Adrenal gland (tissue), 12 donors: ENCODE measurements around the gene CYP26B1. TPM values are rescaled to one million over a fixed set of nuclear protein-coding genes. Genes with fewer than 3 reads are reported as not detected.

Source experiments
- DNase-seq, 7 donors: peaks; one replicate each; pipeline ENCODE4 v3.0.0-alpha.2; 2019 to 2020
- H3K27ac ChIP-seq, 5 donors: fragments of 200-600 bp; sonication (generic) in 4 of 5; 1 replicate in 3 of 5; 2 replicates in 2 of 5; pipeline versions ENCODE4 v1.5.1 to v1.8.0; 2016 to 2020; ENCODE audit warnings: mild to moderate bottlenecking in 1 of 5
- H3K27me3 ChIP-seq: fragments of 200-600 bp; 2 replicates; pipeline ENCODE4 v1.8.0; 2021
- H3K36me3 ChIP-seq, 2 donors: fragments of 200-600 bp; replicated peaks in 1 of 2; 1 replicate in 1 of 2; 2 replicates in 1 of 2; pipeline versions ENCODE4 v1.5.1 to v1.8.0; 2018 to 2022
- H3K4me1 ChIP-seq, 2 donors: fragments of 200-600 bp; replicated peaks in 1 of 2; 1 replicate in 1 of 2; 2 replicates in 1 of 2; pipeline versions ENCODE4 v1.5.1 to v1.8.0; 2018 to 2021
- H3K4me3 ChIP-seq, 4 donors: fragments of 200-600 bp; sonication (generic) in 3 of 4; one replicate each; pipeline ENCODE4 v1.5.1; 2016 to 2018
- H3K9me3 ChIP-seq, 3 donors: fragments of 200-600 bp; sonication (generic) in 1 of 3; replicated peaks in 1 of 3; 1 replicate in 2 of 3; 2 replicates in 1 of 3; pipeline versions ENCODE4 v1.5.1 to v1.8.0; 2016 to 2021
- CTCF ChIP-seq, 6 experiments: fragments of 450-650 bp in 4 of 6; fragments of 200-600 bp in 2 of 6; sonication (generic) in 1 of 6; IDR thresholded peaks; 1 replicate in 5 of 6; 2 replicates in 1 of 6; pipeline versions ENCODE4 v1.5.1 to v1.8.0; 2016 to 2021; ENCODE audit warnings: antibody characterized with exemption in 6 of 6, mild to moderate bottlenecking in 2 of 6, moderate library complexity in 1 of 6
- POLR2A ChIP-seq, 2 donors: fragments of 450-650 bp; IDR thresholded peaks; one replicate each; pipeline ENCODE4 v1.6.1; 2017; ENCODE audit warnings: antibody characterized with exemption in 2 of 2, mild to moderate bottlenecking in 2 of 2, moderate library complexity in 1 of 2
- WGBS, 4 donors: extraction: QIAGEN DNeasy Blood & Tissue Kit in 2 of 4; methylation state at CpG; one replicate each; pipeline versions ENCODE4 v1.1.5 to v1.1.7; 2013 to 2017; 5-methylcytosine and 5-hydroxymethylcytosine counted together
- intact Hi-C, 2 donors: fragments of 100-400 bp; cut with DNase I; formaldehyde crosslinking; loops; one replicate each; pipeline versions ENCODE4 v1.14.1 to v1.15.0; 2022 to 2023
- polyA plus RNA-seq, 3 donors: library from polyadenylated mRNA; stranded (reverse); fragments of 200-250 nt in 2 of 3; fragments of 350-450 nt in 1 of 3; fragmentation: Illumina TruSeq in 1 of 3; extraction: RNeasy Lipid Tissue Mini Kit (QIAGEN cat#74804) in 1 of 3; gene quantifications; one replicate each; pipeline ENCODE4 v1.2.3, GENCODE V29; 2013 to 2014
- total RNA-seq, 9 donors: library from RNA; depleted of rRNA in 4 of 9; stranded (reverse); fragments of >200 nt in 4 of 9; fragments of 120-200 nt in 1 of 9; fragmentation: NEBNext Ultra II Directional in 1 of 9; extraction: Animal tissue kit (Norgen Biotek cat#: 25700) in 1 of 9; gene quantifications; one replicate each; pipeline versions ENCODE4 v1.1.0 to v1.2.4, GENCODE V29; 2013 to 2023
- donor health status: healthy with polysubstance abuse.
- donor health status: Bipolar disorder and iron deficiency.
- donor health status: DM: yes; HTN: yes; CAD: no.
- donor health status: DM: no; HTN: no; CAD: no.
- donor health status: DM: no; HTN: no; CAD: no.
- donor health status: DM: yes; HTN: yes; CAD: no.

Gene CYP26B1
- total and polyA plus RNA-seq, 12 donors: 0.53 to 30.3 (median 10.7) TPM

GRCh38 chr2:72092111-72092510 is 55.6 kb downstream of the CYP26B1 start:
- Histone ChIP-seq H3K4me1 (no peaks in the 10 kb centered on the region), H3K27ac (no peak overlapping the region), H3K4me3 (no peak overlapping the region), H3K36me3 (no peaks in the 10 kb centered on the region), H3K9me3 (no peaks in the 10 kb centered on the region), H3K27me3 (no peaks in the 10 kb centered on the region)
- intact Hi-C loops: no loop called here
- no peak for DNase-seq
- TF ChIP-seq CTCF (IDR thresholded peaks at IDR 0.05): no peak
- TF ChIP-seq POLR2A (IDR thresholded peaks at IDR 0.05): no peak
- 69 to 81% (median 74%) methylated on average over 6 of the region's 6 CpGs for WGBS, 4 donors

- Histone ChIP-seq H3K27ac (no peak overlapping the region), H3K36me3 (no peaks in the 10 kb centered on the region), H3K27me3 (no peaks in the 10 kb centered on the region), H3K4me3 (no peak overlapping the region), H3K4me1 (no peaks in the 10 kb centered on the region), H3K9me3 (no peaks in the 10 kb centered on the region)
- intact Hi-C loops: no loop called here
- TF ChIP-seq CTCF (IDR thresholded peaks at IDR 0.05): no peak
- no peak for TF ChIP-seq POLR2A (IDR thresholded peaks at IDR 0.05)
- DNase-seq: no peak
- 85 to 91% (median 86%) methylated on average over 4 of the region's 4 CpGs for WGBS, 4 donors
These were observed 56.7 kb downstream of the CYP26B1 start for GRCh38 chr2:72090781-72091482.

GRCh38 chr2:72090271-72090720 is 57.4 kb downstream of the CYP26B1 start:
- no peak overlapping the region for H3K4me3 ChIP-seq
- no peak for TF ChIP-seq POLR2A (IDR thresholded peaks at IDR 0.05)
- no peak for TF ChIP-seq CTCF (IDR thresholded peaks at IDR 0.05)
- no peaks in the 10 kb centered on the region for H3K9me3 ChIP-seq
- WGBS, 4 donors: 72 to 77% (median 74%) methylated on average over 8 of the region's 8 CpGs
- intact Hi-C loops: no loop called here
- no peak for DNase-seq
- no peaks in the 10 kb centered on the region for H3K4me1 ChIP-seq
- no peaks in the 10 kb centered on the region for H3K27me3 ChIP-seq
- no peak overlapping the region for H3K27ac ChIP-seq
- H3K36me3 ChIP-seq: no peaks in the 10 kb centered on the region

- Histone ChIP-seq H3K9me3 (no peaks in the 10 kb centered on the region), H3K36me3 (no peaks in the 10 kb centered on the region), H3K4me1 (no peaks in the 10 kb centered on the region), H3K27ac (no peak overlapping the region), H3K27me3 (no peaks in the 10 kb centered on the region), H3K4me3 (no peak overlapping the region)
- TF ChIP-seq CTCF (IDR thresholded peaks at IDR 0.05) (no peak), POLR2A (IDR thresholded peaks at IDR 0.05) (no peak)
- 81 to 87% (median 83%) methylated on average over 13 of the region's 13 CpGs for WGBS, 4 donors
- no peak for DNase-seq
- intact Hi-C loops: no loop called here
These were observed 58.1 kb downstream of the CYP26B1 start for GRCh38 chr2:72089537-72089936.
